ENCODE data around the gene SEPTIN11.

- TF ChIP-seq CEBPB (IDR thresholded peaks at IDR 0.05): no peak
- TF ChIP-seq EP300 (IDR thresholded peaks at IDR 0.05; ENCODE audit: borderline replicate concordance): no peak
- TF ChIP-seq YY1 (IDR thresholded peaks at IDR 0.05; ENCODE audit: low read depth): no peak
- TF ChIP-seq, protein P1, sequence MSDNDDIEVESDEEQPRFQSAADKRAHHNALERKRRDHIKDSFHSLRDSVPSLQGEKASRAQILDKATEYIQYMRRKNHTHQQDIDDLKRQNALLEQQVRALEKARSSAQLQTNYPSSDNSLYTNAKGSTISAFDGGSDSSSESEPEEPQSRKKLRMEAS (IDR thresholded peaks at IDR 0.05): no peak
- TF ChIP-seq TAF1 (IDR thresholded peaks at IDR 0.05; ENCODE audit: low read depth): no peak
- no peak for TF ChIP-seq ZBTB7A (IDR thresholded peaks at IDR 0.05; ENCODE audit: low read depth)
- no peak for TF ChIP-seq FOXM1 (IDR thresholded peaks at IDR 0.05; ENCODE audit: borderline replicate concordance, low read depth)
- TF ChIP-seq CREB1 (IDR thresholded peaks at IDR 0.05; ENCODE audit: low read depth): no peak
- TF ChIP-seq EGR1 (IDR thresholded peaks at IDR 0.05): no peak
- no peak for TF ChIP-seq RAD21 (IDR thresholded peaks at IDR 0.05; ENCODE audit: low read depth)
- TF ChIP-seq, protein P2, sequence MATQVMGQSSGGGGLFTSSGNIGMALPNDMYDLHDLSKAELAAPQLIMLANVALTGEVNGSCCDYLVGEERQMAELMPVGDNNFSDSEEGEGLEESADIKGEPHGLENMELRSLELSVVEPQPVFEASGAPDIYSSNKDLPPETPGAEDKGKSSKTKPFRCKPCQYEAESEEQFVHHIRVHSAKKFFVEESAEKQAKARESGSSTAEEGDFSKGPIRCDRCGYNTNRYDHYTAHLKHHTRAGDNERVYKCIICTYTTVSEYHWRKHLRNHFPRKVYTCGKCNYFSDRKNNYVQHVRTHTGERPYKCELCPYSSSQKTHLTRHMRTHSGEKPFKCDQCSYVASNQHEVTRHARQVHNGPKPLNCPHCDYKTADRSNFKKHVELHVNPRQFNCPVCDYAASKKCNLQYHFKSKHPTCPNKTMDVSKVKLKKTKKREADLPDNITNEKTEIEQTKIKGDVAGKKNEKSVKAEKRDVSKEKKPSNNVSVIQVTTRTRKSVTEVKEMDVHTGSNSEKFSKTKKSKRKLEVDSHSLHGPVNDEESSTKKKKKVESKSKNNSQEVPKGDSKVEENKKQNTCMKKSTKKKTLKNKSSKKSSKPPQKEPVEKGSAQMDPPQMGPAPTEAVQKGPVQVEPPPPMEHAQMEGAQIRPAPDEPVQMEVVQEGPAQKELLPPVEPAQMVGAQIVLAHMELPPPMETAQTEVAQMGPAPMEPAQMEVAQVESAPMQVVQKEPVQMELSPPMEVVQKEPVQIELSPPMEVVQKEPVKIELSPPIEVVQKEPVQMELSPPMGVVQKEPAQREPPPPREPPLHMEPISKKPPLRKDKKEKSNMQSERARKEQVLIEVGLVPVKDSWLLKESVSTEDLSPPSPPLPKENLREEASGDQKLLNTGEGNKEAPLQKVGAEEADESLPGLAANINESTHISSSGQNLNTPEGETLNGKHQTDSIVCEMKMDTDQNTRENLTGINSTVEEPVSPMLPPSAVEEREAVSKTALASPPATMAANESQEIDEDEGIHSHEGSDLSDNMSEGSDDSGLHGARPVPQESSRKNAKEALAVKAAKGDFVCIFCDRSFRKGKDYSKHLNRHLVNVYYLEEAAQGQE (IDR thresholded peaks at IDR 0.05; ENCODE audit: low read depth): no peak
- no peak for TF ChIP-seq NFIC (IDR thresholded peaks at IDR 0.05)
- TF ChIP-seq TEAD4 (IDR thresholded peaks at IDR 0.05): no peak
These were observed 39.8 kb upstream of the SEPTIN11 start for GRCh38 chr4:76909711-76910110.
